A673 (cell line): ENCODE data around the gene DENND5A.

Experiments used
- EZH2 ChIP-seq: fragments of 200-600 bp; sonication (generic); IDR thresholded peaks from 2 replicates; pipeline ENCODE4 v1.6.1; 2017; ENCODE audit warnings: borderline replicate concordance, low read depth, mild to moderate bottlenecking, mixed read lengths, antibody characterized with exemption, low read length; ENCODE audit not compliant: poor library complexity, severe bottlenecking
- TF ChIP-seq, protein P1 (sequence below): fragments of 300-800, 200-600 bp; sonication (generic); conservative IDR thresholded peaks from 2 replicates; pipeline ENCODE4 v1.5.1; 2017; ENCODE audit warnings: low read depth, mild to moderate bottlenecking, antibody characterized with exemption, low read length, moderate library complexity, mixed read lengths

DNA sequence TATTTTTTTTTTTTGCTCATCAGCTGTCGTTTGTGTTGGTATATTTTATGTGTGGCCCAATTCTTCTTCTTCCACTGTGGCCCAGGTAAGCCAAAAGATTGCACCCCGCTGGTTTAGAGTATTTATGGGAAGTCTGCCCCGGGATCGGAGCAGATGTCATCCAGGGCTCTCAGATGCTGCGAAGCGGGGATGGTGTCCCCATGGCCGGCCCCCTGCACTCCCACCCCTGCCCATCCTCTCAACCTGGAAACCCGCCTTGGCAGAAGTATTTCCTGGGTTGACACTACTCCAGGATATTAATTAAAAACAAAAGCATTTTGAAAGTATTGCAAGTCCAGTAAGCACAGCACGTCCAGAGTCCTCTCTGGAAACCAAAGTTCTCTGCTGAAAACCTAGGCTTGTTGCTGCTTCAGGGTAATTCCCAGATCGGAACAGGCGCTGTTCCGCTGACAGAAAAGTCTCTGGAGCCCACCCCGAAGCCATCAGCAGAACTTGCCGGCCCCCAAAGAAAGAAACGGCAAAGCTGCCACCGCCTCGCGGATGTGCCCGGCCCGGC, 174.6 kb downstream of the DENND5A start:
- TF ChIP-seq, protein P1, sequence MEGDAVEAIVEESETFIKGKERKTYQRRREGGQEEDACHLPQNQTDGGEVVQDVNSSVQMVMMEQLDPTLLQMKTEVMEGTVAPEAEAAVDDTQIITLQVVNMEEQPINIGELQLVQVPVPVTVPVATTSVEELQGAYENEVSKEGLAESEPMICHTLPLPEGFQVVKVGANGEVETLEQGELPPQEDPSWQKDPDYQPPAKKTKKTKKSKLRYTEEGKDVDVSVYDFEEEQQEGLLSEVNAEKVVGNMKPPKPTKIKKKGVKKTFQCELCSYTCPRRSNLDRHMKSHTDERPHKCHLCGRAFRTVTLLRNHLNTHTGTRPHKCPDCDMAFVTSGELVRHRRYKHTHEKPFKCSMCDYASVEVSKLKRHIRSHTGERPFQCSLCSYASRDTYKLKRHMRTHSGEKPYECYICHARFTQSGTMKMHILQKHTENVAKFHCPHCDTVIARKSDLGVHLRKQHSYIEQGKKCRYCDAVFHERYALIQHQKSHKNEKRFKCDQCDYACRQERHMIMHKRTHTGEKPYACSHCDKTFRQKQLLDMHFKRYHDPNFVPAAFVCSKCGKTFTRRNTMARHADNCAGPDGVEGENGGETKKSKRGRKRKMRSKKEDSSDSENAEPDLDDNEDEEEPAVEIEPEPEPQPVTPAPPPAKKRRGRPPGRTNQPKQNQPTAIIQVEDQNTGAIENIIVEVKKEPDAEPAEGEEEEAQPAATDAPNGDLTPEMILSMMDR = no peak
- TF ChIP-seq EZH2 = no peak
